ENCODE data around the gene PSTPIP2.
A peak's percentile ranks its signal among the peaks of the same experiment; 100 is the strongest.
"Not testable (repeated sequence)": the region's sequence is repeated elsewhere in the genome, so short reads cannot be mapped to it uniquely, and the experiment has no call there.

PSTPIP2 gene

GRCh38 chr18:46072959-46073358, 899 bp upstream of the PSTPIP2 start:
- no peak for DNase-seq
- in situ Hi-C loops (cut with HindIII; ENCODE audit: low pct_ligation_motif_present, low pct_unique_long_range_greater_than_20kb, low sequenced_read_pairs), result no loop called here

DNA sequence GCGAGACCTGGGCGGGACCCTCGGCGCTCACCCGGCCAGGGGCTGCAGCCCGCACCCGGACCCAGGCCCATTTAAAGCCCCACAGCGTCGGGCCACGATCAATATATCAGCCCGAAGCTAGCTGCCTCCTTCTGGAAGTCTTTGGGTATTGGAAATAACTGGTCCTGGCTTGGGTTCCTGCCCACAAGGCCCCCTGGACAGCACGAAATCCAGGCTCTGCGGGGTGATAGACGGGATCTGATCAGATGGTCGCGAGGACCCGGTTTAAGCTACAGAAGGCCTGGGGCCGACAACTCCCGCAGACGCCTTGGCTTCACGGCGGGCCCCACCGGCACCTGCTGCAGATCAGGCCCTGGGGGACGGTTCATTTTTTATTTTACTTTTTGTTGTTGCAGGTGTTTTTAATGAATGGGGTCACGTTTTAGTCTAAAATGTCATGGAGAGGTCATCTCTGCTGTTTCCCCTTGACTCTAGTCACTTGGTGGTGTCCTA, 362 bp upstream of the PSTPIP2 start:
- no peak for DNase-seq
- in situ Hi-C loops (cut with HindIII; ENCODE audit: low pct_ligation_motif_present, low pct_unique_long_range_greater_than_20kb, low sequenced_read_pairs), result no loop called here

- DNase-seq, result no peak
- in situ Hi-C loops (cut with HindIII; ENCODE audit: low pct_ligation_motif_present, low pct_unique_long_range_greater_than_20kb, low sequenced_read_pairs), result no loop called here
Observed at GRCh38 chr18:46070815-46071652, 1.0 kb downstream of the PSTPIP2 start.

GRCh38 chr18:46070232-46070631, 1.8 kb downstream of the PSTPIP2 start:
- in situ Hi-C loops (cut with HindIII; ENCODE audit: low pct_ligation_motif_present, low pct_unique_long_range_greater_than_20kb, low sequenced_read_pairs), result no loop called here
- no peak for DNase-seq

GRCh38 chr18:46069524-46069923, 2.5 kb downstream of the PSTPIP2 start:
- in situ Hi-C loops (cut with HindIII; ENCODE audit: low pct_ligation_motif_present, low pct_unique_long_range_greater_than_20kb, low sequenced_read_pairs), result no loop called here
- DNase-seq, result no peak

- no peak for DNase-seq
- in situ Hi-C loops (cut with HindIII; ENCODE audit: low pct_ligation_motif_present, low pct_unique_long_range_greater_than_20kb, low sequenced_read_pairs), result no loop called here
Observed at GRCh38 chr18:46068763-46069162, 3.3 kb downstream of the PSTPIP2 start.

- in situ Hi-C loops (cut with HindIII; ENCODE audit: low pct_ligation_motif_present, low pct_unique_long_range_greater_than_20kb, low sequenced_read_pairs), result no loop called here
- DNase-seq, result no peak
Observed at GRCh38 chr18:46067438-46068007, 4.5 kb downstream of the PSTPIP2 start.

DNA sequence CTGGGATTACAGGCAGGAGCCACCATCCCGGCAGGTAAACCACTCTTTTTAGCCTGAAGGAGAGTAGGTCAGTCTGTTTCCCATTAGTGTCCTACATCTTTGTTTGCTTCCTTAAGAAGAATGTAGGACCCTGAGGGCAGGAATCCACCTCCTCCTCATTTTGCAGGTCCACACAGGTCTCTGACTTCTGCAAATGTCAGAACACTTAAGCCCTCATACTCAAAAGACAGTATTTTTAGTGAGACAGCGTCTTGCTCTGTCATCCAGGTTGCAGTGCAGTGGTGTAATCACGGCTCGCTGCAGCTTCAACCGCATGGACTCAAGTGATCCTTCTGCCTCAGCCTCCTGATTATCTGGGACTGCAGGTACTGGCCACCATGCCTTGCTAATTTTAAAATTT, 9.3 kb downstream of the PSTPIP2 start:
- in situ Hi-C loops (cut with HindIII; ENCODE audit: low pct_ligation_motif_present, low pct_unique_long_range_greater_than_20kb, low sequenced_read_pairs), result no loop called here
- no peak for DNase-seq

GRCh38 chr18:46061796-46062195, 10.3 kb downstream of the PSTPIP2 start:
- no peak for DNase-seq
- in situ Hi-C loops (cut with HindIII; ENCODE audit: low pct_ligation_motif_present, low pct_unique_long_range_greater_than_20kb, low sequenced_read_pairs), result no loop called here

GRCh38 chr18:46061387-46061786, 10.7 kb downstream of the PSTPIP2 start:
- in situ Hi-C loops (cut with HindIII; ENCODE audit: low pct_ligation_motif_present, low pct_unique_long_range_greater_than_20kb, low sequenced_read_pairs), result no loop called here
- no peak for DNase-seq

DNA sequence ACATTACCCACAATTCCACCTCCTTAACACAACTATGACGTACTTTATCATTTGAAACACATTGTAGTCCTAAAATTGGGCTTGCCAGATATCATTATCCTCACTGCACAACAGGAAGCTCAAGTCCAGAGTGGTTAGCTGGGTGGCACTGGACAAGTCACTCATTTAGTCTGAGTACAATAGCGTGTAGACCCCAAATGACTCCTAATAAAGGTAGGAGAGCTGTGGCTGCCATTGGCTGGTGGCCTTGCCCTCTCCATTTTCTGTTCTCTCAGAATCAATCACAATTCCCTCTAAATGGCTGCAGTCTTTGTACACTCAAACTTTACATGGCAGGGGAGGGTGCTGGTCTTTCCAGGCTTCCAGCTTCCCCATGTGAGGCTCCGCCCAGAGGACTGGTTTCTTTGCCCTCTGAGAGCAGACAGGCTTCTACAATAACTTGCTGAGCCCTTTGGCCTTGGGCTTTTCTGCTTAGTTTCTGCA, 11.7 kb downstream of the PSTPIP2 start:
- in situ Hi-C loops (cut with HindIII; ENCODE audit: low pct_ligation_motif_present, low pct_unique_long_range_greater_than_20kb, low sequenced_read_pairs), result no loop called here
- DNase-seq, result no peak

DNA sequence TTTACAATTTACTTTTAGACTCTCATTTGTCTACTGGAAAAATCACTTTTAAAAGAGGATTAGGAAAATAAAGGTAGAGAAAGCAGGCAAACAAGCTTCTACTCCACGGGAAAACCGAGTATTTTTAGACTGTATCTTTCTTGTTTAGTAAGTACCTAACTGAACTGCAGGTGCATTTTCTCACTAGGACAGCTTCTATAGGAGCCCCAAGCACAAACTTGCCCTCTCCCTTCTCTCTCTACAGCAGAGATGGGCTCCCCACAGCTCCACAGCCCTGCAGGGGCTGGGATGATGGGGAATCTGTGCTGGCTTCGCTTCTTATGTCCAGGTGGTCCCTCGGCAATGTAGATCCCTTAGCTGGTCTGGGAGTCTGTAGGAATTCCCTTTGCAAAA, 16.2 kb downstream of the PSTPIP2 start:
- in situ Hi-C loops (cut with HindIII; ENCODE audit: low pct_ligation_motif_present, low pct_unique_long_range_greater_than_20kb, low sequenced_read_pairs), result no loop called here
- DNase-seq, result no peak

- DNase-seq, result no peak
Observed at GRCh38 chr18:46054956-46055837, 16.9 kb downstream of the PSTPIP2 start.

GRCh38 chr18:46053368-46054095, 18.5 kb downstream of the PSTPIP2 start:
- in situ Hi-C loops (cut with HindIII; ENCODE audit: low pct_ligation_motif_present, low pct_unique_long_range_greater_than_20kb, low sequenced_read_pairs), result no loop called here
- no peak for DNase-seq

More at GRCh38 chr18:46054956-46055837, 16.9 kb downstream of the PSTPIP2 start:
- in situ Hi-C loops (cut with HindIII; ENCODE audit: low pct_ligation_motif_present, low pct_unique_long_range_greater_than_20kb, low sequenced_read_pairs), result no loop called here

GRCh38 chr18:46051731-46052461, 20.2 kb downstream of the PSTPIP2 start:
- in situ Hi-C loops (cut with HindIII; ENCODE audit: low pct_ligation_motif_present, low pct_unique_long_range_greater_than_20kb, low sequenced_read_pairs), result no loop called here
- DNase-seq, result peak; percentile 60

GRCh38 chr18:46050268-46050667, 21.8 kb downstream of the PSTPIP2 start:
- in situ Hi-C loops (cut with HindIII; ENCODE audit: low pct_ligation_motif_present, low pct_unique_long_range_greater_than_20kb, low sequenced_read_pairs), result no loop called here

DNA sequence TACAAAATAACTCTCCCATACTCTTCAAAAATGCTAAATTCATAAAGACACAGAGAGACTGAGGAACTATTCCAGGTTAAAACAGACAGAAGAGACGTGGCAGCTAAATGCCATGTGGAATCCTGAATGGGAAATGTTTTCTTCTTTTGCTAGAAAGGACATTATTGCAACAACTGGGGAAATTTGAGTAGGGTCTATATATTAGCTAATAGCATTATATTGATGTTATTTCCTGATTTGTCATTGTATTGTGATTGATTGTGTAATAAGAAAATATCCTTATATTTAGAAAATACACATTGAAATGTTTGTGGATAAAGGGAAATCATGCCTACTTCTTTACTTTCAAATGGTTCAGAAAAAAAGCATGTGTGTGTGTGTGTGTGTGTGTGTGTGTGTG, 23.4 kb downstream of the PSTPIP2 start:
- no peak for DNase-seq
- in situ Hi-C loops (cut with HindIII; ENCODE audit: low pct_ligation_motif_present, low pct_unique_long_range_greater_than_20kb, low sequenced_read_pairs), result no loop called here

More at GRCh38 chr18:46050268-46050667, 21.8 kb downstream of the PSTPIP2 start:
- DNase-seq, result no peak

DNA sequence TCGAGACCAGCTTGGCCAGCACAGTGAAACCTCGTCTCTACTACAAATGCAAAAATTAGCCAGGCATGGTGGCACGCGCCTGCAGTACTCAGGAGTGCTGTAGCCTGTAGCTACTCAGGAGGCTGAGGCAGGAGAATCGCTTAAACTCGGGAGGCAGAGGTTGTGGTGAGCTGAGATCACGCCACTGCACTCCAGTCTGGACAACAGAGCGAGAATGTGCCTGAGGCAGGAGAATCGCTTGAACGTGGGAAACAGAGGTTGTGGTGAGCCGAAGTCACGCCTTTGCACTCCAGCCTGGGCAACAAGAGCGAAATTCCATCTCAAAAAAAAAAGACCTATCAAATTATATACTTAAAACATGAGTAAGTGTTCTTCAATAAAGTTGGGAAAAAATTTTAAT, 24.7 kb downstream of the PSTPIP2 start:
- DNase-seq, result not testable (repeated sequence)

More for the DNA sequence above, 24.7 kb downstream of the PSTPIP2 start:
- in situ Hi-C loops (cut with HindIII; ENCODE audit: low pct_ligation_motif_present, low pct_unique_long_range_greater_than_20kb, low sequenced_read_pairs), result not testable (repeated sequence)
